GM21576 (cell line): Measurements from ENCODE around the gene KLHL15.

Experiments used
- ATAC-seq: cut with Tn5 transposase; IDR thresholded peaks from one replicate; pipeline ENCODE4 v1.9.1; 2021; ENCODE audit warnings: mild to moderate bottlenecking, moderate library complexity; ENCODE audit not compliant: unreplicated experiment

The KLHL15 gene

GRCh38 chrX:23952984-23953907, 73.7 kb downstream of the KLHL15 start:
- ATAC-seq, result peak; percentile 98

GRCh38 chrX:23952391-23952790, 74.6 kb downstream of the KLHL15 start:
- no peak for ATAC-seq

- ATAC-seq, result no peak
Observed at GRCh38 chrX:23945206-23945605, 81.8 kb downstream of the KLHL15 start.

GRCh38 chrX:23944234-23944633, 82.8 kb downstream of the KLHL15 start:
- no peak for ATAC-seq

- no peak for ATAC-seq
Observed at GRCh38 chrX:23939203-23939602, 87.8 kb downstream of the KLHL15 start.

GRCh38 chrX:23938690-23939089, 88.3 kb downstream of the KLHL15 start:
- ATAC-seq, result no peak

GRCh38 chrX:23937100-23937499, 89.9 kb downstream of the KLHL15 start:
- ATAC-seq, result no peak

GRCh38 chrX:23936180-23936579, 90.8 kb downstream of the KLHL15 start:
- no peak for ATAC-seq

- ATAC-seq, result no peak
Observed at GRCh38 chrX:23935106-23935505, 91.9 kb downstream of the KLHL15 start.
